Stimulated activated CD4-positive, alpha-beta T cell treated with anti-CD3 and anti-CD28 coated beads, Interleukin-4, amount 100 ng/mL, for 48 hours (primary cell): Measurements from ENCODE around the gene C4orf50.
"Not testable (repeated sequence)": the region's sequence is repeated elsewhere in the genome, so short reads cannot be mapped to it uniquely, and the experiment has no call there.

Experiments used
- DNase-seq, 2 donors: peaks; one replicate each; pipeline ENCODE4 v3.0.0-alpha.2; 2020; ENCODE audit warnings: low read depth in 2 of 2

C4orf50 gene

GRCh38 chr4:5863461-5864113 lies 154.6 kb downstream of the C4orf50 start:
- peak; percentile 47 to 48 for DNase-seq

GRCh38 chr4:5858020-5858769 lies 160.0 kb downstream of the C4orf50 start:
- no peak for DNase-seq

DNA sequence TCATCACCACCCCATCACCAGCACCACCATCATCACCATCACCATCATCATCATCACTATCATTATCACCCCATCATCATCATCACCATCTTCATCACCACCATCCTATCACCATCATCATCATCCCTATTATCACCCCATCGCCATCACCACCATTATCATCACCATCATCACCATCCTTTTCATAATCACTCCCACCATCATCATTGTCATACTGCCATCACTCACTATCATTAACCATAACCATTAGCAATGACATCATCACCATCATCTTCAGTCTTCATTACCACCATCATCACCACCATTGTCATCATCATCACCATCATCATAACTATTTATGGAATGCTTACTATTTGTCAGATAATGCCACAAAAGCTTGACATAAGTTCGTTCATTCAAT lies 161.0 kb downstream of the C4orf50 start:
- DNase-seq: no peak

- not testable (repeated sequence) for DNase-seq
These were observed 161.9 kb downstream of the C4orf50 start for GRCh38 chr4:5856362-5856761.

DNA sequence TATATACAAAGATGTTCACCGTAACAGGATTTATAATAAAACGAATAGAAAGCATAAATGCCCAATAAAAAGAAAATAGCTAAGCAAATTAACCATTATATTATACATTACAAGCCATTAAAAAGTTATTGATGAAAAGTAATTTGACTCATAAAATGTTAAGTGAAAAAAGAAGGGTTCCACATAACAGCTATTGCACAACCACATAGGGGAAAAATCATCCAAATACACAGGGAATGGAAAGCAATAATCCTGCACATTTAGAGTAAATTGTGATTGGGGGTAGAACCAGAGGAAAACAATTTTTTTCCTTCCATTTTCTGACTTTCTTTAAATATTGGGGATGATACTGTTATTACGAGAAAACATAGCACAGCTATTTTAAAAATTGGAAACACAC lies 163.3 kb downstream of the C4orf50 start:
- no peak for DNase-seq

GRCh38 chr4:5852523-5853202 lies 165.6 kb downstream of the C4orf50 start:
- no peak for DNase-seq

- DNase-seq: no peak
These were observed 166.5 kb downstream of the C4orf50 start for GRCh38 chr4:5851637-5852301.
